HG02884 (cell line): ENCODE results near the gene B3GLCT.

Source experiments
- ATAC-seq: cut with Tn5 transposase; IDR thresholded peaks from one replicate; pipeline ENCODE4 v1.9.1; 2021; ENCODE audit warnings: mild to moderate bottlenecking, moderate library complexity; ENCODE audit not compliant: unreplicated experiment

Gene B3GLCT

GRCh38 chr13:31267126-31267784 lies 67.5 kb downstream of the B3GLCT start:
- no peak for ATAC-seq

- no peak for ATAC-seq
These were observed 74.6 kb downstream of the B3GLCT start for GRCh38 chr13:31274390-31274789.

- no peak for ATAC-seq
These were observed 76.6 kb downstream of the B3GLCT start for GRCh38 chr13:31276421-31276820.

- no peak for ATAC-seq
These were observed 79.1 kb downstream of the B3GLCT start for GRCh38 chr13:31278869-31279268.

- ATAC-seq: no peak
These were observed 83.1 kb downstream of the B3GLCT start for GRCh38 chr13:31282741-31283455.

- no peak for ATAC-seq
These were observed 87.2 kb downstream of the B3GLCT start for GRCh38 chr13:31286930-31287329.

GRCh38 chr13:31301119-31301518 lies 101.3 kb downstream of the B3GLCT start:
- no peak for ATAC-seq

GRCh38 chr13:31310356-31310755 lies 110.6 kb downstream of the B3GLCT start:
- ATAC-seq: no peak

- ATAC-seq: no peak
These were observed 111.0 kb downstream of the B3GLCT start for GRCh38 chr13:31310786-31311185.

- no peak for ATAC-seq
These were observed 112.1 kb downstream of the B3GLCT start for GRCh38 chr13:31311921-31312320.

- no peak for ATAC-seq
These were observed 115.2 kb downstream of the B3GLCT start for GRCh38 chr13:31314961-31315360.

GRCh38 chr13:31320946-31321345 lies 121.2 kb downstream of the B3GLCT start:
- no peak for ATAC-seq

- ATAC-seq: no peak
These were observed 121.7 kb downstream of the B3GLCT start for GRCh38 chr13:31321457-31321856.

GRCh38 chr13:31322026-31322425 lies 122.3 kb downstream of the B3GLCT start:
- no peak for ATAC-seq

- ATAC-seq: no peak
These were observed 123.1 kb downstream of the B3GLCT start for GRCh38 chr13:31322702-31323405.

- ATAC-seq: no peak
These were observed 127.5 kb downstream of the B3GLCT start for GRCh38 chr13:31327182-31327860.

GRCh38 chr13:31328549-31329235 lies 128.9 kb downstream of the B3GLCT start:
- ATAC-seq: no peak

GRCh38 chr13:31330236-31330635 lies 130.5 kb downstream of the B3GLCT start:
- no peak for ATAC-seq

- ATAC-seq: no peak
These were observed 131.3 kb downstream of the B3GLCT start for GRCh38 chr13:31331068-31331467.

- ATAC-seq: no peak
These were observed 134.8 kb downstream of the B3GLCT start for GRCh38 chr13:31334547-31334946.
